Upper lobe of left lung (tissue), 6 donors: ENCODE data around the gene LRRFIP1. TPM values are rescaled to one million over a fixed set of nuclear protein-coding genes. Genes with fewer than 3 reads are reported as not detected.

Experiments
- ATAC-seq, 2 donors: fragments of 200-7000 bp; cut with Tn5 transposase; one replicate each; pipeline ENCODE4 v1.9.1; 2022; ENCODE audit warnings: mild to moderate bottlenecking in 2 of 2, moderate library complexity in 2 of 2; ENCODE audit not compliant: low FRiP score in 2 of 2
- DNase-seq, 2 donors: peaks; one replicate each; pipeline ENCODE4 v3.0.0-alpha.2; 2019 to 2020
- H3K27ac ChIP-seq, 4 donors: fragments of 200-600 bp; sonication (generic); one replicate each; pipeline ENCODE4 v1.5.1; 2016 to 2019
- H3K27me3 ChIP-seq, 4 donors: fragments of 200-600 bp; sonication (generic); one replicate each; pipeline ENCODE4 v1.5.1; 2017 to 2019
- H3K36me3 ChIP-seq, 4 donors: fragments of 200-600 bp; sonication (generic); one replicate each; pipeline ENCODE4 v1.5.1; 2016 to 2019
- H3K4me1 ChIP-seq, 4 donors: fragments of 200-600 bp; sonication (generic); one replicate each; pipeline ENCODE4 v1.5.1; 2018 to 2019
- H3K4me3 ChIP-seq, 4 donors: fragments of 200-600 bp; sonication (generic); one replicate each; pipeline ENCODE4 v1.5.1; 2017 to 2019; ENCODE audit warnings: mild to moderate bottlenecking in 2 of 4, moderate library complexity in 1 of 4
- H3K9me3 ChIP-seq, 4 donors: fragments of 200-600 bp; sonication (generic); one replicate each; pipeline ENCODE4 v1.5.1; 2018 to 2019
- CTCF ChIP-seq, 6 experiments: fragments of 450-650 bp in 4 of 6; fragments of 200-600 bp in 2 of 6; sonication (generic) in 2 of 6; IDR thresholded peaks; one replicate each; pipeline ENCODE4 v1.5.1; 2016 to 2019; ENCODE audit warnings: antibody characterized with exemption in 6 of 6
- EP300 ChIP-seq, 4 donors: sonication (generic); formaldehyde crosslinking; IDR thresholded peaks; one replicate each; pipeline ENCODE4 v1.5.1; 2017; ENCODE audit warnings: antibody characterized with exemption in 4 of 4, control low read depth in 2 of 4
- POLR2A ChIP-seq, 4 donors: fragments of 450-650 bp; IDR thresholded peaks; one replicate each; pipeline ENCODE4 v1.5.1; 2016 to 2017; ENCODE audit warnings: antibody characterized with exemption in 4 of 4, mild to moderate bottlenecking in 2 of 4
- POLR2AphosphoS5 ChIP-seq, 2 donors: sonication (generic); formaldehyde crosslinking; IDR thresholded peaks; one replicate each; pipeline ENCODE4 v1.5.1; 2017; ENCODE audit warnings: antibody characterized with exemption in 2 of 2
- WGBS, 2 donors: methylation state at CpG; one replicate each; pipeline ENCODE4 v1.1.5; 2017 to 2018; 5-methylcytosine and 5-hydroxymethylcytosine counted together
- total RNA-seq, 6 donors: library from RNA; depleted of rRNA in 4 of 6; stranded (reverse); fragments of >200 nt in 4 of 6; gene quantifications; one replicate each; pipeline versions ENCODE4 v1.1.0 to v1.2.1, GENCODE V29; 2016 to 2021
- donor health status: DM: no; HTN: no; CAD: no; lungs with moderate emphysema.
- donor health status: DM: no; HTN: yes; CAD: no; lungs with severe emphysema.

LRRFIP1 gene
- total RNA-seq, 6 donors from 2014 or later, result 185 to 291 (median 242) TPM

GRCh38 chr2:237617587-237617982, 9.8 kb upstream of the LRRFIP1 start:
- ATAC-seq, result no peak
- 62 to 66% methylated on average over 4 of the region's 4 CpGs for WGBS, 2 donors
- DNase-seq, result no peak
- Histone ChIP-seq H3K36me3 (no peaks in the 10 kb centered on the region), H3K27me3 (no peaks in the 10 kb centered on the region), H3K4me1 (peaks cover 41 to 53% (median 46%) of the 10 kb centered on the region in 4 donors), H3K9me3 (no peaks in the 10 kb centered on the region), H3K4me3 (no peak overlapping the region), H3K27ac (peak overlapping the region; percentile 77 to 87 (median 82))
- no peak for TF ChIP-seq EP300 (IDR thresholded peaks at IDR 0.05)
- TF ChIP-seq CTCF (IDR thresholded peaks at IDR 0.05), result no peak
- no peak for TF ChIP-seq POLR2AphosphoS5 (IDR thresholded peaks at IDR 0.05)
- TF ChIP-seq POLR2A (IDR thresholded peaks at IDR 0.05), result no peak

GRCh38 chr2:237618449-237618848, 8.9 kb upstream of the LRRFIP1 start:
- Histone ChIP-seq H3K27me3 (no peaks in the 10 kb centered on the region), H3K36me3 (no peaks in the 10 kb centered on the region), H3K9me3 (no peaks in the 10 kb centered on the region), H3K4me1 (peaks cover 41 to 52% (median 45%) of the 10 kb centered on the region in 4 donors), H3K27ac (no peak overlapping the region), H3K4me3 (no peak overlapping the region)
- 68 to 73% methylated on average over 2 of the region's 2 CpGs for WGBS, 2 donors
- ATAC-seq, result peak in 1 of 2 donors; percentile 22
- TF ChIP-seq POLR2A (IDR thresholded peaks at IDR 0.05) (no peak), CTCF (IDR thresholded peaks at IDR 0.05) (no peak), EP300 (IDR thresholded peaks at IDR 0.05) (peak in 1 of 4 donors; percentile 19), POLR2AphosphoS5 (IDR thresholded peaks at IDR 0.05) (peak in 1 of 2 donors; percentile 24)
- DNase-seq, result no peak

- TF ChIP-seq POLR2AphosphoS5 (IDR thresholded peaks at IDR 0.05) (no peak), CTCF (IDR thresholded peaks at IDR 0.05) (no peak), POLR2A (IDR thresholded peaks at IDR 0.05) (no peak), EP300 (IDR thresholded peaks at IDR 0.05) (no peak)
- peaks cover 28 to 40% (median 33%) of the 10 kb centered on the region in 4 donors for H3K4me1 ChIP-seq
- no peaks in the 10 kb centered on the region for H3K27me3 ChIP-seq
- DNase-seq, result no peak
- no peak for ATAC-seq
- no peak overlapping the region for H3K4me3 ChIP-seq
- H3K27ac ChIP-seq, result peak overlapping the region in 2 of 4 donors; percentile 84 to 85
- H3K36me3 ChIP-seq, result no peaks in the 10 kb centered on the region
- H3K9me3 ChIP-seq, result no peaks in the 10 kb centered on the region
- WGBS, 2 donors, result 73 to 79% methylated on average over 10 to 13 of the region's 13 CpGs
Observed at GRCh38 chr2:237623428-237624403, 3.7 kb upstream of the LRRFIP1 start.

- TF ChIP-seq EP300 (IDR thresholded peaks at IDR 0.05) (no peak), CTCF (IDR thresholded peaks at IDR 0.05) (no peak), POLR2A (IDR thresholded peaks at IDR 0.05) (no peak), POLR2AphosphoS5 (IDR thresholded peaks at IDR 0.05) (no peak)
- no peak for DNase-seq
- WGBS, 2 donors, result 83 to 89% methylated on average over 6 of the region's 6 CpGs
- Histone ChIP-seq H3K9me3 (no peaks in the 10 kb centered on the region), H3K4me1 (peaks cover 27 to 44% (median 37%) of the 10 kb centered on the region in 4 donors), H3K27ac (peak overlapping the region; percentile 67 to 85 (median 82)), H3K36me3 (no peaks in the 10 kb centered on the region), H3K4me3 (no peak overlapping the region), H3K27me3 (no peaks in the 10 kb centered on the region)
- no peak for ATAC-seq
Observed at GRCh38 chr2:237624565-237624964, 2.8 kb upstream of the LRRFIP1 start.
